CD14-positive monocyte (primary cell): Measurements from ENCODE around the gene AP1B1. TPM values are rescaled to one million over a fixed set of nuclear protein-coding genes. Genes with fewer than 3 reads are reported as not detected.
A peak's percentile ranks its signal among the peaks of the same experiment; 100 is the strongest.

ENCODE experiments used
- DNase-seq, 3 donors: peaks; one replicate each; pipeline ENCODE4 v3.0.0-alpha.2; 2011 to 2022
- H2AFZ ChIP-seq: 2 replicates; pipeline ENCODE4 v1.6.0; 2012; ENCODE audit warnings: mild to moderate bottlenecking, low read depth, low read length, inconsistent platforms; ENCODE audit not compliant: insufficient read depth, poor library complexity, severe bottlenecking
- H3K27ac ChIP-seq, 2 donors: 1 replicate in 1 of 2; 2 replicates in 1 of 2; pipeline ENCODE4 v1.5.1; 2012 to 2013; ENCODE audit warnings: low read length in 2 of 2, control low read depth in 1 of 2, inconsistent platforms in 1 of 2, low read depth in 1 of 2, mild to moderate bottlenecking in 1 of 2
- H3K27me3 ChIP-seq, 2 donors: one replicate each; pipeline versions ENCODE4 v1.6.0 to v1.6.1; 2011 to 2013; ENCODE audit warnings: low read length in 2 of 2; ENCODE audit not compliant: control insufficient read depth in 2 of 2, insufficient read depth in 2 of 2
- H3K36me3 ChIP-seq, 2 donors: replicated peaks in 1 of 2; 1 replicate in 1 of 2; 2 replicates in 1 of 2; pipeline versions ENCODE4 v1.5.1 to v1.6.1; 2012 to 2013; ENCODE audit warnings: low read length in 2 of 2, control low read depth in 1 of 2, inconsistent platforms in 1 of 2, mild to moderate bottlenecking in 1 of 2; ENCODE audit not compliant: insufficient read depth in 2 of 2, control insufficient read depth in 1 of 2
- H3K4me1 ChIP-seq, 2 donors: 1 replicate in 1 of 2; 2 replicates in 1 of 2; pipeline versions ENCODE4 v1.5.1 to v1.6.1; 2012 to 2013; ENCODE audit warnings: low read length in 2 of 2, control low read depth in 1 of 2, inconsistent platforms in 1 of 2, mild to moderate bottlenecking in 1 of 2, moderate library complexity in 1 of 2; ENCODE audit not compliant: insufficient read depth in 2 of 2, control insufficient read depth in 1 of 2
- H3K4me2 ChIP-seq: replicated peaks from 2 replicates; pipeline ENCODE3; 2012; ENCODE audit warnings: low read length, moderate library complexity, mild to moderate bottlenecking; ENCODE audit not compliant: poor library complexity, severe bottlenecking; ENCODE audit errors: extremely low read depth
- H3K4me3 ChIP-seq, 3 experiments: fragments of 200-600 bp in 1 of 3; sonication (generic) in 1 of 3; replicated peaks in 1 of 3; 1 replicate in 2 of 3; 2 replicates in 1 of 3; pipeline ENCODE4 v1.5.1; 2011 to 2013; ENCODE audit warnings: low read length in 3 of 3, mild to moderate bottlenecking in 3 of 3, control low read depth in 2 of 3, low read depth in 2 of 3, inconsistent platforms in 1 of 3, moderate library complexity in 1 of 3
- H3K79me2 ChIP-seq: 2 replicates; pipeline ENCODE4 v1.6.0; 2012; ENCODE audit warnings: mild to moderate bottlenecking, control low read depth, inconsistent platforms, low read length, moderate library complexity; ENCODE audit not compliant: insufficient read depth
- H3K9ac ChIP-seq: 2 replicates; pipeline ENCODE4 v1.6.0; 2017; ENCODE audit warnings: low read length, mild to moderate bottlenecking; ENCODE audit not compliant: insufficient read depth, poor library complexity, severe bottlenecking
- H3K9me3 ChIP-seq, 2 donors: replicated peaks in 1 of 2; 1 replicate in 1 of 2; 2 replicates in 1 of 2; pipeline versions ENCODE4 v1.5.1 to v1.6.1; 2012 to 2013; ENCODE audit warnings: low read length in 2 of 2, control low read depth in 1 of 2; ENCODE audit not compliant: control insufficient read depth in 1 of 2, insufficient read depth in 1 of 2
- H4K20me1 ChIP-seq: 2 replicates; pipeline ENCODE4 v1.6.0; 2012; ENCODE audit warnings: mild to moderate bottlenecking, low read length, control low read depth, moderate library complexity; ENCODE audit not compliant: insufficient read depth
- H3K27ac Mint-ChIP-seq, 7 donors: one replicate each; pipeline ENCODE4 v1.8.0; 2020; ENCODE audit warnings: mild to moderate bottlenecking in 7 of 7, mixed read lengths in 7 of 7, moderate library complexity in 6 of 7, inconsistent platforms in 2 of 7
- H3K27me3 Mint-ChIP-seq, 3 donors: one replicate each; pipeline ENCODE4 v1.8.0; 2021 to 2022; ENCODE audit warnings: low read depth in 3 of 3, mild to moderate bottlenecking in 3 of 3, mixed read lengths in 3 of 3, moderate library complexity in 3 of 3, inconsistent platforms in 1 of 3
- H3K36me3 Mint-ChIP-seq, 2 donors: one replicate each; pipeline ENCODE4 v1.8.0; 2020; ENCODE audit warnings: mixed read lengths in 2 of 2, inconsistent platforms in 1 of 2, mild to moderate bottlenecking in 1 of 2
- H3K4me1 Mint-ChIP-seq: one replicate; pipeline ENCODE4 v1.8.0; 2020; ENCODE audit warnings: mild to moderate bottlenecking, mixed read lengths
- H3K4me3 Mint-ChIP-seq, 2 donors: one replicate each; pipeline ENCODE4 v1.8.0; 2020; ENCODE audit warnings: mild to moderate bottlenecking in 2 of 2, mixed read lengths in 2 of 2, moderate library complexity in 1 of 2
- H3K9me3 Mint-ChIP-seq, 7 donors: one replicate each; pipeline ENCODE4 v1.8.0; 2020 to 2022; ENCODE audit warnings: mixed read lengths in 7 of 7, mild to moderate bottlenecking in 6 of 7, moderate library complexity in 6 of 7, inconsistent platforms in 2 of 7
- CTCF ChIP-seq: fragments of 200-600 bp; IDR thresholded peaks from one replicate; pipeline ENCODE4 v1.8.0; 2022; ENCODE audit warnings: antibody characterized with exemption, mild to moderate bottlenecking
- WGBS: methylation state at CpG from one replicate; pipeline ENCODE4 v1.1.5; 2013; ENCODE audit warnings: missing lambda C conversion rate; ENCODE audit not compliant: insufficient coverage; 5-methylcytosine and 5-hydroxymethylcytosine counted together
- intact Hi-C, 2 donors: fragments of 100-400 bp; cut with micrococcal nuclease; formaldehyde crosslinking; loops; one replicate each; pipeline versions ENCODE4 v1.15.0 to v1.15.1; 2023
- polyA plus RNA-seq, 3 donors: library from polyadenylated mRNA; depleted of rRNA in 1 of 3; unstranded in 2 of 3; stranded (reverse) in 1 of 3; fragments of 300-500 nt in 2 of 3; fragments of >200 nt in 1 of 3; fragmentation: Illumina TruSeq in 2 of 3; gene quantifications; 1 replicate in 2 of 3; 2 replicates in 1 of 3; pipeline ENCODE4 v1.2.3, GENCODE V29; 2012 to 2021

The AP1B1 gene
- polyA plus RNA-seq, 3 donors, result 29.0 to 102 (median 40.3) TPM

GRCh38 chr22:29380032-29380781 lies 8.2 kb downstream of the AP1B1 start:
- no peak for DNase-seq
- intact Hi-C loops, result loop anchor here in 1 of 2 donors (10.0 kb wide), 1 partner anchor 115 kb away; the partner anchor contains the start of genes EWSR1 and RHBDD3
- no peak overlapping the region for H3K4me2 ChIP-seq

GRCh38 chr22:29379258-29379657 lies 9.1 kb downstream of the AP1B1 start:
- H4K20me1 ChIP-seq, result peaks cover 98% of the 10 kb centered on the region
- Mint-ChIP-seq H3K4me3 (no peak overlapping the region), H3K4me1 (peaks cover 45% of the 10 kb centered on the region), H3K9me3 (peaks cover 0 to 1% (median 0%) of the 10 kb centered on the region in 7 donors), H3K27ac (peak overlapping the region in 3 of 7 donors; percentile 21 to 30 (median 21)), H3K36me3 (peaks cover 64 to 85% of the 10 kb centered on the region in 2 donors), H3K27me3 (no peaks in the 10 kb centered on the region)
- DNase-seq, result no peak
- no peak overlapping the region for H3K27ac ChIP-seq
- no peak overlapping the region for H3K4me2 ChIP-seq
- 100% methylated on average over 5 of the region's 7 CpGs for WGBS
- peaks cover 96% of the 10 kb centered on the region for H3K79me2 ChIP-seq
- intact Hi-C loops, result no loop called here
- H3K9ac ChIP-seq, result no peak overlapping the region
- no peak for TF ChIP-seq CTCF
- H3K4me3 ChIP-seq, result no peak overlapping the region
- H2AFZ ChIP-seq, result no peak overlapping the region
- H3K36me3 ChIP-seq, result peaks cover 35 to 86% of the 10 kb centered on the region in 2 donors
- H3K4me1 ChIP-seq, result peaks cover 22% of the 10 kb centered on the region in 2 donors
- no peaks in the 10 kb centered on the region for H3K27me3 ChIP-seq
- no peaks in the 10 kb centered on the region for H3K9me3 ChIP-seq

More at GRCh38 chr22:29380032-29380781, 8.2 kb downstream of the AP1B1 start:
- H3K36me3 Mint-ChIP-seq, result peaks cover 66 to 85% of the 10 kb centered on the region in 2 donors
- Histone ChIP-seq H3K36me3 (peaks cover 33 to 81% of the 10 kb centered on the region in 2 donors), H3K9me3 (no peaks in the 10 kb centered on the region), H3K27me3 (no peaks in the 10 kb centered on the region), H3K27ac (peak overlapping the region in 1 of 2 donors; percentile 17), H3K9ac (no peak overlapping the region), H3K4me3 (no peak overlapping the region), H3K4me1 (peaks cover 31% of the 10 kb centered on the region in 2 donors), H4K20me1 (peaks cover 98% of the 10 kb centered on the region), H3K79me2 (peaks cover 94% of the 10 kb centered on the region), H2AFZ (no peak overlapping the region)
- H3K27ac Mint-ChIP-seq, result peak overlapping the region in 4 of 7 donors; percentile 23 to 69 (median 52)
- peaks cover 0 to 1% (median 0%) of the 10 kb centered on the region in 7 donors for H3K9me3 Mint-ChIP-seq
- TF ChIP-seq CTCF, result no peak
- H3K4me3 Mint-ChIP-seq, result no peak overlapping the region
- peaks cover 52% of the 10 kb centered on the region for H3K4me1 Mint-ChIP-seq
- peaks cover 0 to 3% (median 0%) of the 10 kb centered on the region in 3 donors for H3K27me3 Mint-ChIP-seq
- WGBS, result 94% methylated on average over 6 of the region's 6 CpGs
